IMR-90 (cell line): ENCODE results near the gene RHOH. TPM values are rescaled to one million over a fixed set of nuclear protein-coding genes. Genes with fewer than 3 reads are reported as not detected.

Source experiments
- ATAC-seq: fragments of 200-7000 bp; cut with Tn5 transposase; 2 replicates; pipeline ENCODE4 v1.9.1; 2020; ENCODE audit warnings: low read depth, mild to moderate bottlenecking, moderate library complexity
- BruUV-seq: library from RNA; stranded (reverse); fragments of 400-500 nt; replicated peaks from 2 replicates; lab custom pipeline; 2021; lab: Mats Ljungman, UMichigan
- CTCF ChIA-PET: fragments of 300-600 bp; formaldehyde crosslinking; extraction: SDS; loops from one replicate; lab custom pipeline; 2021; ENCODE audit warnings: antibody characterized with exemption; lab: Yijun Ruan, JAX
- POLR2A ChIA-PET: fragments of 300-600 bp; sonication (Branson Sonifier 250); formaldehyde crosslinking; loops from one replicate; lab custom pipeline; 2022; ENCODE audit warnings: antibody characterized with exemption; ENCODE audit not compliant: unreplicated experiment; lab: Charles Lee
- DNase-seq: peaks from one replicate; pipeline ENCODE4 v3.0.0; 2013
- H2AFZ ChIP-seq: replicated peaks from 2 replicates; pipeline ENCODE3; 2013; ENCODE audit warnings: low read length, mild to moderate bottlenecking; ENCODE audit not compliant: poor library complexity
- H2AK5ac ChIP-seq: 2 replicates; pipeline ENCODE4 v1.6.1; 2013; ENCODE audit warnings: low read depth, low read length, inconsistent platforms
- H2AK9ac ChIP-seq: replicated peaks from 2 replicates; pipeline ENCODE3; 2013; ENCODE audit warnings: mild to moderate bottlenecking, low read depth, low read length, moderate library complexity; ENCODE audit not compliant: poor library complexity
- H2BK120ac ChIP-seq: 2 replicates; pipeline ENCODE4 v1.6.1; 2013; ENCODE audit warnings: low read depth, low read length, inconsistent platforms
- H2BK15ac ChIP-seq: 3 replicates; pipeline ENCODE4 v1.6.1; 2013; ENCODE audit warnings: low read depth, low read length, inconsistent platforms
- H2BK20ac ChIP-seq: 2 replicates; pipeline ENCODE4 v1.6.1; 2013; ENCODE audit warnings: low read depth, mild to moderate bottlenecking, inconsistent platforms, low read length, moderate library complexity
- H2BK5ac ChIP-seq: 2 replicates; pipeline ENCODE4 v1.6.1; 2013; ENCODE audit warnings: mild to moderate bottlenecking, low read depth, low read length, inconsistent platforms; ENCODE audit not compliant: poor library complexity, severe bottlenecking
- H3K14ac ChIP-seq: replicated peaks from 2 replicates; pipeline ENCODE4 v1.6.1; 2013; ENCODE audit warnings: low read depth, low read length, inconsistent platforms
- H3K18ac ChIP-seq: 2 replicates; pipeline ENCODE4 v1.6.1; 2013; ENCODE audit warnings: low read depth, low read length, control low read depth
- H3K23ac ChIP-seq: 2 replicates; pipeline ENCODE4 v1.6.1; 2013; ENCODE audit warnings: low read depth, low read length, inconsistent platforms
- H3K27ac ChIP-seq: 2 replicates; pipeline ENCODE4 v1.5.1; 2013; ENCODE audit warnings: mild to moderate bottlenecking, control low read depth, low read length; ENCODE audit not compliant: insufficient read depth
- H3K27me3 ChIP-seq: 2 replicates; pipeline ENCODE4 v1.6.1; 2013; ENCODE audit warnings: low read length; ENCODE audit not compliant: control insufficient read depth, insufficient read depth
- H3K36me3 ChIP-seq: 2 replicates; pipeline ENCODE4 v1.6.1; 2013; ENCODE audit warnings: low read length, mixed read lengths; ENCODE audit not compliant: control insufficient read depth, insufficient read depth
- H3K4ac ChIP-seq: 2 replicates; pipeline ENCODE4 v1.6.1; 2013; ENCODE audit warnings: low read depth, low read length, inconsistent platforms
- H3K4me1 ChIP-seq: 2 replicates; pipeline ENCODE4 v1.6.1; 2013; ENCODE audit warnings: low read length, mixed read lengths; ENCODE audit not compliant: control insufficient read depth, insufficient read depth
- H3K4me2 ChIP-seq: 2 replicates; pipeline ENCODE4 v1.6.1; 2013; ENCODE audit warnings: low read depth, mild to moderate bottlenecking, control low read depth, low read length, moderate library complexity
- H3K4me3 ChIP-seq: 2 replicates; pipeline ENCODE4 v1.5.1; 2013; ENCODE audit warnings: low read depth, mild to moderate bottlenecking, control low read depth, low read length, moderate library complexity; ENCODE audit not compliant: insufficient read depth
- H3K56ac ChIP-seq: 2 replicates; pipeline ENCODE4 v1.6.1; 2013; ENCODE audit warnings: low read length, inconsistent platforms; ENCODE audit not compliant: insufficient read depth; ENCODE audit errors: extremely low read depth
- H3K79me1 ChIP-seq, 2 experiments: 2 replicates each; pipeline ENCODE4 v1.6.1; 2013; ENCODE audit warnings: low read length in 2 of 2, inconsistent platforms in 1 of 2, low read depth in 1 of 2
- H3K9ac ChIP-seq: 2 replicates; pipeline ENCODE4 v1.6.1; 2013; ENCODE audit warnings: low read depth, low read length, control low read depth
- H3K9me1 ChIP-seq: 2 replicates; pipeline ENCODE4 v1.6.1; 2013; ENCODE audit warnings: low read length, inconsistent platforms; ENCODE audit not compliant: insufficient read depth
- H3K9me3 ChIP-seq: 2 replicates; pipeline ENCODE4 v1.6.1; 2013; ENCODE audit warnings: low read length; ENCODE audit not compliant: control insufficient read depth, insufficient read depth
- H4K20me1 ChIP-seq: 2 replicates; pipeline ENCODE4 v1.6.1; 2013; ENCODE audit warnings: low read length, inconsistent platforms; ENCODE audit not compliant: insufficient read depth
- H4K5ac ChIP-seq: 2 replicates; pipeline ENCODE4 v1.6.1; 2013; ENCODE audit warnings: mild to moderate bottlenecking, low read depth, low read length, control low read depth
- H4K8ac ChIP-seq, 2 experiments: 2 replicates each; pipeline ENCODE4 v1.6.1; 2013; ENCODE audit warnings: low read depth in 2 of 2, low read length in 2 of 2, control low read depth in 1 of 2, inconsistent platforms in 1 of 2
- H4K91ac ChIP-seq: 2 replicates; pipeline ENCODE4 v1.6.1; 2013; ENCODE audit warnings: low read depth, low read length, inconsistent platforms; ENCODE audit not compliant: insufficient read depth
- BHLHE40 ChIP-seq: fragments of 150-350 bp; IDR thresholded peaks from 2 replicates; pipeline ENCODE4 v1.6.1; 2016; ENCODE audit warnings: mild to moderate bottlenecking, low read depth, low read length
- CEBPB ChIP-seq: IDR thresholded peaks from 2 replicates; pipeline ENCODE4 v1.6.1; 2012; ENCODE audit warnings: low read depth, low read length, improper control_type of control experiment
- CHD1 ChIP-seq: IDR thresholded peaks from 2 replicates; pipeline ENCODE4 v1.6.1; 2012; ENCODE audit warnings: low read depth, low read length, improper control_type of control experiment
- CTCF ChIP-seq: conservative IDR thresholded peaks from 2 replicates; pipeline ENCODE4 v1.5.1; 2012; ENCODE audit warnings: mild to moderate bottlenecking, low read depth, low read length, improper control_type of control experiment
- ELK1 ChIP-seq: fragments of 150-350 bp; IDR thresholded peaks from 2 replicates; pipeline ENCODE4 v1.6.1; 2016; ENCODE audit warnings: low read depth, mild to moderate bottlenecking, low read length, moderate library complexity, borderline replicate concordance
- FOS ChIP-seq: fragments of 150-350 bp; IDR thresholded peaks from 2 replicates; pipeline ENCODE4 v1.6.1; 2016; ENCODE audit warnings: low read depth, low read length
- MAFK ChIP-seq: IDR thresholded peaks from 2 replicates; pipeline ENCODE4 v1.6.1; 2012; ENCODE audit warnings: low read depth, low read length, improper control_type of control experiment
- MAZ ChIP-seq: IDR thresholded peaks from 2 replicates; pipeline ENCODE4 v1.6.1; 2012; ENCODE audit warnings: low read depth, mild to moderate bottlenecking, low read length, improper control_type of control experiment, moderate library complexity, borderline replicate concordance
- MXI1 ChIP-seq: IDR thresholded peaks from 2 replicates; pipeline ENCODE4 v1.6.1; 2012; ENCODE audit warnings: low read depth, mild to moderate bottlenecking, low read length, moderate library complexity, borderline replicate concordance
- NFE2L2 ChIP-seq: fragments of 150-350 bp; IDR thresholded peaks from 2 replicates; pipeline ENCODE4 v1.6.1; 2016; ENCODE audit warnings: low read depth, mild to moderate bottlenecking, low read length
- POLR2A ChIP-seq: IDR thresholded peaks from 2 replicates; pipeline ENCODE4 v1.6.1; 2012; ENCODE audit warnings: mild to moderate bottlenecking, low read depth, low read length
- RAD21 ChIP-seq: IDR thresholded peaks from 2 replicates; pipeline ENCODE4 v1.6.1; 2012; ENCODE audit warnings: low read length, improper control_type of control experiment
- RCOR1 ChIP-seq: IDR thresholded peaks from 2 replicates; pipeline ENCODE4 v1.6.1; 2012; ENCODE audit warnings: mild to moderate bottlenecking, low read length, improper control_type of control experiment; ENCODE audit not compliant: insufficient replicate concordance
- RFX5 ChIP-seq: IDR thresholded peaks from 2 replicates; pipeline ENCODE4 v1.8.0; 2012; ENCODE audit warnings: low read depth, mild to moderate bottlenecking, low read length, moderate library complexity
- SMC3 ChIP-seq: fragments of 150-350 bp; IDR thresholded peaks from 2 replicates; pipeline ENCODE4 v1.6.1; 2016; ENCODE audit warnings: low read depth, mild to moderate bottlenecking, antibody characterized with exemption, low read length, moderate library complexity
- USF2 ChIP-seq: fragments of 150-350 bp; IDR thresholded peaks from 2 replicates; pipeline ENCODE4 v1.6.1; 2017; ENCODE audit warnings: mild to moderate bottlenecking, antibody characterized with exemption, low read length, low read depth
- WGBS, 2 experiments: methylation state at CpG; one replicate each; pipeline versions ENCODE4 v1.1.5 to v1.1.7; 2013; ENCODE audit warnings: missing lambda C conversion rate in 2 of 2; ENCODE audit not compliant: insufficient read length in 1 of 2; ENCODE audit errors: extremely low coverage in 2 of 2; 5-methylcytosine and 5-hydroxymethylcytosine counted together
- dilution Hi-C: fragments of 300-500 bp; cut with HindIII; formaldehyde crosslinking; loops from one replicate; pipeline ENCODE4 v1.14.3; 2018; ENCODE audit warnings: low sequenced_read_pairs; ENCODE audit not compliant: unreplicated experiment
- in situ Hi-C: fragments of 300-500 bp; cut with MboI; formaldehyde crosslinking; loops from 3 replicates; pipeline ENCODE4 v1.14.3; 2019; ENCODE audit warnings: low sequenced_read_pairs, inconsistent platforms, mixed read lengths
- intact Hi-C: fragments of 100-400 bp; cut with micrococcal nuclease; formaldehyde crosslinking; loops from 2 replicates; pipeline ENCODE4 v1.10.0; 2022
- polyA plus RNA-seq, 3 experiments: library from polyadenylated mRNA; depleted of rRNA; stranded (reverse); fragments of >200 nt; gene quantifications; 2 replicates each; pipeline ENCODE4 v1.2.3, GENCODE V29; 2012; ENCODE audit warnings: low replicate concordance in 1 of 3
- total RNA-seq: library from RNA; depleted of rRNA; stranded (reverse); fragments of >200 nt; gene quantifications from 2 replicates; pipeline ENCODE4 v1.2.3, GENCODE V29; 2012

RHOH gene
- total and polyA plus RNA-seq, 2 of the 4 experiments (the other 2 are of a cell fraction), result not detected

- dilution Hi-C loops (no loop called here), in situ Hi-C loops (no loop called here), intact Hi-C loops (no loop called here)
- Histone ChIP-seq H3K23ac (no peak overlapping the region), H2BK120ac (no peak overlapping the region), H3K9me1 (no peaks in the 10 kb centered on the region), H4K20me1 (no peaks in the 10 kb centered on the region), H3K27me3 (peaks cover 14% of the 10 kb centered on the region), H4K5ac (no peak overlapping the region), H3K9ac (no peak overlapping the region), H3K4me2 (no peak overlapping the region), H3K14ac (no peak overlapping the region), H3K9me3 (peaks cover 6% of the 10 kb centered on the region; the same call in 1 of the 2 replicates), H3K79me1 (no peaks in the 10 kb centered on the region), H3K18ac (no peak overlapping the region), H2BK20ac (no peak overlapping the region), H3K36me3 (no peaks in the 10 kb centered on the region), H3K4me3 (no peak overlapping the region), H2BK5ac (no peak overlapping the region), H2AK9ac (no peak overlapping the region), H2AFZ (no peak overlapping the region), H4K8ac (no peak overlapping the region), H3K56ac (no peak overlapping the region), H2AK5ac (no peak overlapping the region), H3K27ac (no peak overlapping the region), H2BK15ac (no peak overlapping the region), H3K4me1 (no peaks in the 10 kb centered on the region), H3K4ac (no peak overlapping the region), H4K91ac (no peak overlapping the region)
- BruUV-seq, result no TSS peak
- ATAC-seq (no peak), DNase-seq (no peak)
- CTCF ChIA-PET, result no interaction called here
- WGBS, 2 experiments, result no CpG with 5 or more reads among the region's 1 CpG
- TF ChIP-seq RFX5, result no peak
- TF ChIP-seq MXI1, result no peak
- TF ChIP-seq RAD21, result no peak
- no peak for TF ChIP-seq NFE2L2
- no peak for TF ChIP-seq BHLHE40
- no peak for TF ChIP-seq RCOR1
- no peak for TF ChIP-seq CHD1
- no peak for TF ChIP-seq MAFK
- no peak for TF ChIP-seq MAZ
- TF ChIP-seq SMC3, result no peak
- no peak for TF ChIP-seq ELK1
- TF ChIP-seq USF2, result no peak
- TF ChIP-seq CEBPB, result no peak
- no peak for TF ChIP-seq FOS
- TF ChIP-seq CTCF, result no peak
- no peak for TF ChIP-seq POLR2A
- POLR2A ChIA-PET, result no interaction called here
Measured at GRCh38 chr4:40294339-40294738, 97.5 kb downstream of the RHOH start.
